Ascending aorta (tissue), 2 donors: ENCODE measurements around the gene NDUFB8. TPM values are rescaled to one million over a fixed set of nuclear protein-coding genes. Genes with fewer than 3 reads are reported as not detected.
A peak's percentile ranks its signal among the peaks of the same experiment; 100 is the strongest.

Experiments
- DNase-seq, 2 donors: peaks; one replicate each; pipeline ENCODE4 v3.0.0-alpha.2; 2019; ENCODE audit warnings: low spot score in 2 of 2
- H3K27ac ChIP-seq, 2 donors: fragments of 200-600 bp; sonication (generic); one replicate each; pipeline ENCODE4 v1.5.1; 2016 to 2017; ENCODE audit warnings: mild to moderate bottlenecking in 1 of 2
- H3K27me3 ChIP-seq: fragments of 200-600 bp; sonication (generic); one replicate; pipeline ENCODE4 v1.5.1; 2017
- H3K36me3 ChIP-seq, 2 donors: fragments of 200-600 bp; sonication (generic); one replicate each; pipeline ENCODE4 v1.5.1; 2016
- H3K4me1 ChIP-seq, 2 donors: fragments of 200-600 bp; sonication (generic); one replicate each; pipeline ENCODE4 v1.5.1; 2016 to 2017; ENCODE audit warnings: mild to moderate bottlenecking in 1 of 2
- H3K4me3 ChIP-seq, 2 donors: fragments of 200-600 bp; sonication (generic); one replicate each; pipeline ENCODE4 v1.5.1; 2016 to 2017; ENCODE audit warnings: mild to moderate bottlenecking in 1 of 2
- H3K9me3 ChIP-seq, 2 donors: fragments of 200-600 bp; sonication (generic); one replicate each; pipeline ENCODE4 v1.5.1; 2016
- intact Hi-C: fragments of 100-400 bp; cut with DNase I; formaldehyde crosslinking; loops from one replicate; pipeline ENCODE4 v1.15.1; 2023
- total RNA-seq: library from RNA; depleted of rRNA; stranded (reverse); fragments of >200 nt; gene quantifications from one replicate; pipeline ENCODE4 v1.1.0, GENCODE V29; 2016
- TF ChIP-seq, protein P1 (sequence below), 3 experiments: fragments of 200-600 bp in 2 of 3; fragments of 450-650 bp in 1 of 3; sonication (generic) in 2 of 3; IDR thresholded peaks; one replicate each; pipeline ENCODE4 v1.5.1; 2016 to 2019; ENCODE audit warnings: antibody characterized with exemption in 3 of 3, mild to moderate bottlenecking in 1 of 3, moderate library complexity in 1 of 3

Gene NDUFB8
- total RNA-seq, 1 donor from 2014 or later: 71.1 TPM

DNA sequence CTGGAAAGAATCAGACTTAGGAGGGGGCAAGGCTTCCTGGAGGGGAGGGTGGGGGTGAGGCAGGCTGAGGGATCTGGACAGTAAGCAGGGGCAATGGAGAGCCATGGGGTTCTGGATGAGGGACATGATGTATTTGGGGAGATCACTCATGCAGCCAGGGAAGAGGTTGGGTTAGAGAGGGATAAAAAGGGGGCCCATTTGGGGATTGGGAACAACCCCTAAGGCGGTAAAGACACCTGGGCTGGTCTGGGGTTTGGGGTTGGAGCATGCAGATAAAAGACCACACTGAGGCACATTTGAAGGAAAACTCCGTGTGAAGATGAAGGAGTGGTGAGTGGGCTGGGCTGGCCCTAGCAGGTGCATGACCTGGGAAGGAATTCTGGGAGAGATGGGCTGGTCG lies 36.9 kb upstream of the NDUFB8 start:
- intact Hi-C loops: no loop called here
- H3K27ac ChIP-seq: no peak overlapping the region
- H3K27me3 ChIP-seq: peaks cover 6% of the 10 kb centered on the region
- H3K4me3 ChIP-seq: no peak overlapping the region
- no peaks in the 10 kb centered on the region for H3K9me3 ChIP-seq
- H3K36me3 ChIP-seq: no peaks in the 10 kb centered on the region
- peak in 1 of 2 donors; percentile 19 for DNase-seq
- TF ChIP-seq, protein P1, sequence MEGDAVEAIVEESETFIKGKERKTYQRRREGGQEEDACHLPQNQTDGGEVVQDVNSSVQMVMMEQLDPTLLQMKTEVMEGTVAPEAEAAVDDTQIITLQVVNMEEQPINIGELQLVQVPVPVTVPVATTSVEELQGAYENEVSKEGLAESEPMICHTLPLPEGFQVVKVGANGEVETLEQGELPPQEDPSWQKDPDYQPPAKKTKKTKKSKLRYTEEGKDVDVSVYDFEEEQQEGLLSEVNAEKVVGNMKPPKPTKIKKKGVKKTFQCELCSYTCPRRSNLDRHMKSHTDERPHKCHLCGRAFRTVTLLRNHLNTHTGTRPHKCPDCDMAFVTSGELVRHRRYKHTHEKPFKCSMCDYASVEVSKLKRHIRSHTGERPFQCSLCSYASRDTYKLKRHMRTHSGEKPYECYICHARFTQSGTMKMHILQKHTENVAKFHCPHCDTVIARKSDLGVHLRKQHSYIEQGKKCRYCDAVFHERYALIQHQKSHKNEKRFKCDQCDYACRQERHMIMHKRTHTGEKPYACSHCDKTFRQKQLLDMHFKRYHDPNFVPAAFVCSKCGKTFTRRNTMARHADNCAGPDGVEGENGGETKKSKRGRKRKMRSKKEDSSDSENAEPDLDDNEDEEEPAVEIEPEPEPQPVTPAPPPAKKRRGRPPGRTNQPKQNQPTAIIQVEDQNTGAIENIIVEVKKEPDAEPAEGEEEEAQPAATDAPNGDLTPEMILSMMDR (IDR thresholded peaks at IDR 0.05): no peak
- H3K4me1 ChIP-seq: peaks cover 2 to 9% of the 10 kb centered on the region in 2 donors

DNA sequence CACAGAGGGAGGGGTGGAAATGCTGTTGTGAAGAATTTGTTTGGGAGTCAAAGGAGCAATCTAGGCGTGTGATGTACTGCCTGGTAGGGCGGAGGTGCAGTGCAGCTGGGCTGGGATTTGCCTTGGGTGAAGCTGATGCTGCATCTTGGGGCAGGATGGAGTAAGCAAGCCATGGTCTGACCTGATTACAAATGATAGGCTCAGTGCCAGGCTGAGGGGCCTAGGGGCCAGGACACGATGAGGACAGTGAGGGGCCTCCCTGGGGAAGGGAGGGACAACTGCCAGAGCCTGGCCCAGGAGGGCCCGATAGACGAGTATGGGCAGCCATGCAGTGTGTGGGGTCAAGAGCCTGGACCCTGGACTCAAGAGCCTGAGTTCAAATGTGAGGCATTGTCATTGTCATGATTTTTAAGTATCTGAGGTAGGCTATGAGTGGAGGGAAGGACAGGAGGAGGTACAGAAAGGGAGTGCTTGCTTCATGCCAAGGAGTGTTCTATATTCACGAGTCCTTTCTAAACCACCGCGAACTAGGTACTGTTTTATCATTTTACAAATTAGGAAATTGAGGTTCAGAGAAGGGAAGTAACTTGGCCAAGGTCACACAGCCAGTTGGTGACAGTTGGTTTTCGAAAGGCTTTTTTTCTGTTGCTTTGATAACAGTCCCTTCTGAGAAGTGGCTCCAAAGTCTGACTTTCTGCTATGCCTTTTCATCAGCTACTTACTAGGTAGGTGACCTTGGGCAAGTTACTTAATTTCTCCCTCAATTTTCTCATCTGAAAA lies 35.7 kb upstream of the NDUFB8 start:
- DNase-seq: no peak
- Histone ChIP-seq H3K4me3 (no peak overlapping the region), H3K4me1 (peaks cover 2 to 9% of the 10 kb centered on the region in 2 donors), H3K27ac (no peak overlapping the region), H3K36me3 (no peaks in the 10 kb centered on the region), H3K27me3 (peaks cover 6% of the 10 kb centered on the region), H3K9me3 (no peaks in the 10 kb centered on the region)
- TF ChIP-seq, protein P1 (IDR thresholded peaks at IDR 0.05): no peak
- intact Hi-C loops: no loop called here

DNA sequence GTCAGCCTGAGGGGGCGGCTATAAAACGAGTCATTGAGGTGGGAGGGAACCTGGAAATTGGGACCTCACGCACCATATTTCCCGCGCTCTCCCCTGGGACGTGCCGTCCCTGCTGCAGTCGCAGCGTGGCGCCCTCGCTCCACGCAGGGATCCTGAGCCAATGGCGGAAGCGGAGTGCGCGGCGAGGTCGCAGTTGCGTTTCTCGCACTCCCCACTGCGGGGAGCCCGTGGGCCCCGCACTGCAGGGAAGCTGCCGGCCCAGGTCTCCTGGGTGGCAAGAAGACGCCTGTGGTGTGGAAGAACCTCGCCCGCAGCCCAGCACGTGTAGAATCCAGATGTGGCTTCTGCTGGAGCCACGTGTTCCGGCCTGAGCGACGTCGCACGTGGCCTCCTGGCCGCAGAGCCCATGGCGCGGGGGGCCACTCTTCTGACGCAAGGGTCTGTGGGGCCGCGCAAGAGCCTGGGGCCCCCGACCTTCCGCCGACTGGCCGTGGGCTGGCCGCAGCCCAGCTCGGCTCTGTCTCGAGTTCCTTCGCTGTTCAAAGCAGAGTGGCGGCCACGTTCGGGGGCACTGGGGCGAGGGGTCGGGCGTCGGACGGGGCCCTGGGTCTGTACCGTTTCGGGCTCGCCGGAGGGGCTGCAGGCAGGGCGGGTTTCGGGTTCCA lies 32.5 kb upstream of the NDUFB8 start:
- Histone ChIP-seq H3K4me1 (peaks cover 2 to 9% of the 10 kb centered on the region in 2 donors), H3K9me3 (no peaks in the 10 kb centered on the region), H3K36me3 (peaks cover 0 to 3% of the 10 kb centered on the region in 2 donors), H3K4me3 (peak overlapping the region in 1 of 2 donors; percentile 26), H3K27ac (no peak overlapping the region), H3K27me3 (peaks cover 6% of the 10 kb centered on the region)
- intact Hi-C loops: no loop called here
- TF ChIP-seq, protein P1 (IDR thresholded peaks at IDR 0.05): peak; percentile 24 to 57 (median 55)
- peak in 1 of 2 donors; percentile 66 for DNase-seq

DNA sequence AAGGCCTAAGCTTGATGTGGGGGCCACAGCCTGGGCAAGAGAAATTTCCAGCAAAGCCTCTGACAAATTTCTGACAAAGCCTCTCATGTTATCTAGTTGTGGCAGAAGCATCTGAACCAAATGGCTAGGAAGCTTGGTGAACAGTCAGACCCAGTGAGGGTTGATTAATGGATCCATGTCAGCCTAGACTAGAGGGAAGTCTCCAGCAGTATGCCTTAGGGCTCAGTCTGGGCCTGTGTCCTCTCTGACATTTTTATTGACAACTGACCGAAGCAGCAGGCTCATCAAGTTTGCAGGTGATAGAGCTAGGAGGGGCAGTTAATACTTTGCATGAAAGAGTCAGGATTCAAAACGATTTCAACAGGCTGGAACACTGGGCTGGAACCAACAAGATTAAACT lies 31.3 kb upstream of the NDUFB8 start:
- Histone ChIP-seq H3K4me1 (peaks cover 2 to 9% of the 10 kb centered on the region in 2 donors), H3K36me3 (peaks cover 0 to 11% of the 10 kb centered on the region in 2 donors), H3K27ac (no peak overlapping the region), H3K4me3 (no peak overlapping the region), H3K27me3 (peaks cover 6% of the 10 kb centered on the region), H3K9me3 (no peaks in the 10 kb centered on the region)
- intact Hi-C loops: no loop called here
- TF ChIP-seq, protein P1 (IDR thresholded peaks at IDR 0.05): no peak
- DNase-seq: no peak

DNA sequence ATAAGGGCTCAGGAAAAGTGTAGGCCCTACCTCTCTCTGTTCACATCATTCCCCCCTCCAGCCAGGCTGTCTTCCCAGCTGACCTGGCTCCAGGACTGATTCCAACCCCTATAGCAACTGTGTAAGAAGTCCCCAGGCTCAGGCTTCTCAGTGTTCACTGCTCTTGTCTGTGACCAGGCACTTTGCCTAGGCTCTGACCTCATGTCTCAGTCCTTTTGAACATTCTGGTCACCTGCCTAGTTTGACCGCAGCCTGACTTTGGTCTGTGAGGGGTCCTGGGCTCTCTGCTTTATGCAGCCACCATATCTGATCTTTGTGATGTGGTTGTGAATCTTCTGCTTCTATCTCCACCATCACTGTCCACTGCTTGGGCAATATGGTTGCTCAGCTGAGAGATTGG lies 30.6 kb upstream of the NDUFB8 start:
- Histone ChIP-seq H3K36me3 (peaks cover 0 to 16% of the 10 kb centered on the region in 2 donors), H3K4me1 (peaks cover 2 to 9% of the 10 kb centered on the region in 2 donors), H3K4me3 (no peak overlapping the region), H3K9me3 (no peaks in the 10 kb centered on the region), H3K27me3 (peaks cover 6% of the 10 kb centered on the region), H3K27ac (no peak overlapping the region)
- TF ChIP-seq, protein P1 (IDR thresholded peaks at IDR 0.05): no peak
- no peak for DNase-seq
- intact Hi-C loops: no loop called here
